GM10266 (cell line): ENCODE data around the gene ACYP2.

Source experiments
- DNase-seq: peaks from one replicate; pipeline ENCODE4 v3.0.0; 2012; ENCODE audit errors: extremely low spot score
- TF ChIP-seq, protein P1 (sequence below): IDR thresholded peaks from 2 replicates; pipeline ENCODE4 v1.5.1; 2012; ENCODE audit warnings: mild to moderate bottlenecking, low read depth; ENCODE audit not compliant: control insufficient read depth, insufficient read depth; ENCODE audit errors: missing control alignments

Gene ACYP2

DNA sequence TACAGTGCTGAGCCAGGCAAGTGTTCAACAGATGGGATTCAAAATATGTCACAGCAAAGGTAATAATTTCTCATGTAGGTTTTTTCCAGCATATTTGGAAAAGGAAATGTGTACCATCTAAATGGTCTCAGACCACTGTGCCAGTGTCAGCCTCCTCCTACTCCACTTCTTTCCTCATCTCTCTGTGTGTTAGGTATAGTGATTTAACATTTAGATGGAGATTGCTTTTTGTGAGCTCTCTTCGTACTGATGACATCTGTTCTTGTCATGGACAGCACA, 221.5 kb downstream of the ACYP2 start:
- DNase-seq = no peak
- TF ChIP-seq, protein P1, sequence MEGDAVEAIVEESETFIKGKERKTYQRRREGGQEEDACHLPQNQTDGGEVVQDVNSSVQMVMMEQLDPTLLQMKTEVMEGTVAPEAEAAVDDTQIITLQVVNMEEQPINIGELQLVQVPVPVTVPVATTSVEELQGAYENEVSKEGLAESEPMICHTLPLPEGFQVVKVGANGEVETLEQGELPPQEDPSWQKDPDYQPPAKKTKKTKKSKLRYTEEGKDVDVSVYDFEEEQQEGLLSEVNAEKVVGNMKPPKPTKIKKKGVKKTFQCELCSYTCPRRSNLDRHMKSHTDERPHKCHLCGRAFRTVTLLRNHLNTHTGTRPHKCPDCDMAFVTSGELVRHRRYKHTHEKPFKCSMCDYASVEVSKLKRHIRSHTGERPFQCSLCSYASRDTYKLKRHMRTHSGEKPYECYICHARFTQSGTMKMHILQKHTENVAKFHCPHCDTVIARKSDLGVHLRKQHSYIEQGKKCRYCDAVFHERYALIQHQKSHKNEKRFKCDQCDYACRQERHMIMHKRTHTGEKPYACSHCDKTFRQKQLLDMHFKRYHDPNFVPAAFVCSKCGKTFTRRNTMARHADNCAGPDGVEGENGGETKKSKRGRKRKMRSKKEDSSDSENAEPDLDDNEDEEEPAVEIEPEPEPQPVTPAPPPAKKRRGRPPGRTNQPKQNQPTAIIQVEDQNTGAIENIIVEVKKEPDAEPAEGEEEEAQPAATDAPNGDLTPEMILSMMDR = no peak

DNA sequence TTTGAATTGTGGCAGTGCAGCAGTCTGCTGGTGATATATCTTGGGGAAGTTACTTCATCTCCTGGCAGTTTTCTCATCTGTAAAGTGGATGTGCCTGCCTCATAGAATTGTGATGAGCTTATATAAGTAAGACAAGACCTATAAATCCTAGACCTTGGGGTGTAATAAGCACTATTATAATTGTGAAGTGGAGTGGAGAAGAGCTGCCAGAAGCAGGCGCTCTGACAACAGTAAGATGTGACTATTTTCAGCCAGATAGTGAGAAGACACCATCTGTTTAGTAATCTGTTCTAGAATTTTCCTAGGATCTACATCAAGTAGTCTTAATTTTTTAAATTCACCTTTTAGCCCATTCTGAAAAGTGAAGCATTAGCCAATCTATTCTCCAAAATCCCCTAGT, 226.2 kb downstream of the ACYP2 start:
- TF ChIP-seq, protein P1 = no peak
- no peak for DNase-seq

DNA sequence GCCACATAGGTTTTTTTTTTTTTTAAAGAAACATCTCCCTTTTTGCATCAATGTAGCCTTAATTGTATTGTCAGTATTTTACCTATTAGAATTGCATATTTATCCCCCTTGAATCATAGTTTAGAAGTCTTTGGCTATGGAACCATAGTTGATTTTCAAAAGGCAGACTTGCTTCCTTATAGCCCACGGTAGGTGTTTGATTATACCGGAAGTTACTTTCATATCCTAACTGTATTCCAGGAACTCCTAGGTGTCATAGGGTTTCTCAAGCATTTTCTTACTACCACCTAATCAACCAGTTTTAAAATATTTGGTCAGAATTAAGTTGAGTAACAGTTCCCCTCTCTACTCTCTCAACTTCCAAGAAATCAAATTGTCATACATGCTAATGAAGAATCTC, 227.2 kb downstream of the ACYP2 start:
- no peak for DNase-seq
- TF ChIP-seq, protein P1 = no peak

DNA sequence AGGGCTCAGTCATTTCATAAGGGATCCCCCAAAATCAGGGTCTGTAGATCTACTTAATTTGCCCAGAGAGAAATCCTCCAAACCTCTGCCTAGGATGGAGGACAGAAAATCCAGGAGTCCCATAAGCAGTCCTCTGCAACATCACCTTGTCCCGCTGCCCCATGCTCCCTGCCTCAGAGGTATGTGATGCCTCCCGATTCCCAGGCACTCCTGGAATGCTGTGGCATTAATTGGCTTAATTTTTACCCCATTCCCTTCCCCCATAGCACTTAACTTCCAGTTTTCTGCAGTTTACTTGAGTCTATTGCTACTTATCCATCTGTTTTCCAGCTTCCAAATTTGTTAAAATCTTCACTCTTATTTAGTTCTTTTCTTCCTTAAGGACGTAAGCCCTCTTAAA, 232.2 kb downstream of the ACYP2 start:
- TF ChIP-seq, protein P1 = no peak
- no peak for DNase-seq

DNA sequence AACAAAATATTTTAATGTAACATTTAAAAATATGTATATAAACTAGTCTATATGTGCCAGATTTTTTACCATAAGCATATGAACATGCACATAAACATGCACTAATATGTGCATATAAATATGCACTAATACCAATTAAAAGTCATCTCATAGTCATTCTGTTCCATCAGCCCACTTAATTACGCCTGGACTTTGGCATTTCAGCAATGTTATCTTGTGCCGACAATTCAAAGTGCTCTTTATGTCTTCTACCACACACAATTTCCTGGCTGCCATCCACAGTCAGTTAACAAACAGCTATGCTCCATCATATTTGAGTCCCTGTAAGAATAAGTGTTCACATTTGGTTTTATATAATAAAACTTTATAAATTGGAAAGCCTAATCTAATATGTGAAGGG, 233.2 kb downstream of the ACYP2 start:
- TF ChIP-seq, protein P1 = no peak
- DNase-seq = no peak

DNA sequence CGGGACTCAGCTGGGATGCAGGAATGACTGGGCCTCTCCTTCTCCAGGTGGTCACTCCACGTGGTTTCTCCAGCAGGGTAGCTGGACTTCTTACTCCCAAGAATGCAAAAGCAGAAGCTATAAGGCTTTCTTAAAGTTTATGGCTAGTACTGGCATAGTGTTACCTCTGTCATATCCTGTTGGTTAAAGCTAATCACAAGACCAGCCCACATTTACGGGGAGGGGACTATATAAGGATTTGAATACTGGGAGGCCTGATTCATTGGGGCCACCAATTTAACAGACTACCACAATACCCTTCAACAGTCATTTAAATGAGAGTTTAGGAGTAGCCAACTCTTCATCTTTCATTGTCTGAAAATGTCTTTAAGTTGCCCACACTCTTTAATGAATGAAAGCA, 235.0 kb downstream of the ACYP2 start:
- TF ChIP-seq, protein P1 = no peak
- no peak for DNase-seq

DNA sequence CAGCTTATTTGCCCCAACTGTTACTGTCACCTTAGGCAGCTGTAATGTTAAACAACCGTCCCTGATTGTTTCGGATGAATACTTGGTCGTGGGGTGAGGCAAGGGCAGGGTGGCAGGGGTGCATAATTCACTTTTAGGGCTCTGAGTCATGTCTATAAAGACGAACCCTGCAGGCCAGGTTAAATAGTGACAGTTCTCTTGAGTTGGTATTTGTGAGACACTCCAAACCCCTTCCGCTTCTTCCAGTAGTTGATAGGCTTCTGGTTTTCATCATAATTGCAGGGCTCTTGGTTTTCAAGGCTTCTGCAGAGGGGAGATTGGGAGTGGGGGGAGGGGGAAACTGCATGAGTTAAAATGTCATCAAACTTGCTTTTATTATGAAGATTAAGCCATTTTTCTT, 237.8 kb downstream of the ACYP2 start:
- TF ChIP-seq, protein P1 = no peak

More for the DNA sequence above, 237.8 kb downstream of the ACYP2 start:
- DNase-seq = no peak
